Measurements from ENCODE around the gene SLIT2.

SLIT2 gene

DNA sequence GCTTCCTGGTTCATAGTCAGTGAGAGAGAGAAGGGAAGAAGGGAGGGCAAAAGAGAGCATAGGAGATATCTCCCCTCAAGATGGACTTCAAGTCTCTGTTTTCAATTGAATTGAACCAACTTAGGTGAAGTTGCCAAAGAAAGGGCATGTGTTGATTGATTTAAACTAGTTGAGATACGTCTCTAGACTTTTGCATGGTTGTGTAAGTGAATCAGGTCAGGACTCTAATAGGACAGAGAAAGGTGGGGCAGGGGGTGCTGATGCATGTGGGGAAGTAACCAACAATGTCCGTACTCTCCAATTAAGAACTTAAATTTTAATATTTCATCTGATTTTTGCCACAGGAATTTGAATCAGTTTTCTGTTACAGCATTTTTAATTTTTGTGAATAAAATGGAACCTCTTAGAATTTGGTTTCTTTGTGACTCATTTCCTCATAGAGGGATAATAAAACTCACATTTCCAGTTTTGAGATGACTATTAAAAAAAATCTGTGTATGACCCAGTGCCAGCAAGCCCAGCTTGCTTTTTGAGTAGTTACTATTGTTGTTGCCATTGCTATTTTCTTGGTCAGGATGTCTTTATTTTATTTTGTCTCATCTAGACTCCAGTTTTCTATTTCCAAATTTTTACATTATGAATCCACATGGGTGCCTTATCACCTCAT, 37.3 kb downstream of the SLIT2 start:
- WGBS, 2 donors (ENCODE audit: extremely low coverage in 2 of 2, insufficient read length in 2 of 2, insufficient replicate concordance in 1 of 2), result no CpG with 5 or more reads among the region's 2 CpGs

DNA sequence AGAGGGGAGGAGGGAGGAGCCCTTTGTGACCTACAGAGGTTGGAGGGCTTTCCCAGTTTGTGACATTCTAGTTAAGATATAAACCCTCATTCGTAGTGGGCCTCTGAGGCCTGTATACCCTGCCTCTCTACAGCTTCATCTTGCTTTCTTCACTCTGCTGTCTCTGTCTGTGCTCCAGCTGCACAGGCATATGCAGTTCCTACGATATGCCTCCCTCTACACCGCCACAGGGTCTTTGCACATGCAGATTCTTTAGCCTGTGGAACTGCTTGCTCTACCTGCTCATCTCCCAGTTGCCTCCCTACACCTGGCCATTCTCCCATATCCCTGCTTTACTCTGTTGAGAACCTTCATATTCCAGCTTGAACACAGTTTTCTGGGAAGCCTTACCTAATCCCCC, 38.1 kb downstream of the SLIT2 start:
- H3K14ac ChIP-seq (ENCODE audit: low read length), result no peak overlapping the region
- H3K9ac ChIP-seq (ENCODE audit: low read depth, low read length, poor library complexity), result no peak overlapping the region
- peaks cover 0 to 2% of the 10 kb centered on the region in 2 donors for H3K9me3 ChIP-seq (replicated peaks in 1 of 2; ENCODE audit: control insufficient read depth in 2 of 2, insufficient read depth in 1 of 2, low read depth in 1 of 2, low read length in 2 of 2)
- no peak overlapping the region for H3K18ac ChIP-seq (ENCODE audit: low read length)
- no CpG with 5 or more reads among the region's 3 CpGs for WGBS, 2 donors (ENCODE audit: extremely low coverage in 2 of 2, insufficient read length in 2 of 2, insufficient replicate concordance in 1 of 2)
- no peak overlapping the region for H3K23ac ChIP-seq (ENCODE audit: low read depth, low read length, poor library complexity)
- no peak overlapping the region for H2BK5ac ChIP-seq (ENCODE audit: low read length)
- H2AK5ac ChIP-seq (ENCODE audit: low read depth, low read length), result no peak overlapping the region
- H2BK12ac ChIP-seq (ENCODE audit: low read length), result no peak overlapping the region
- peaks cover 0 to 3% of the 10 kb centered on the region in 2 donors for H3K4me1 ChIP-seq (ENCODE audit: control insufficient read depth in 2 of 2, insufficient read depth in 1 of 2, low read depth in 1 of 2, low read length in 2 of 2)
- H3K4me2 ChIP-seq (ENCODE audit: insufficient read depth, low read length, poor library complexity, severe bottlenecking), result no peak overlapping the region
- peaks cover 0 to 29% of the 10 kb centered on the region in 2 donors for H3K36me3 ChIP-seq (replicated peaks in 1 of 2; ENCODE audit: control insufficient read depth in 2 of 2, insufficient read depth in 2 of 2, low read length in 2 of 2)
- no peaks in the 10 kb centered on the region for H3K79me1 ChIP-seq (ENCODE audit: low read depth, low read length)
- H3K4me3 ChIP-seq (ENCODE audit: low read length in 2 of 2), result peak overlapping the region in 1 of 2 donors; percentile 40
- no peaks in the 10 kb centered on the region for H3K27me3 ChIP-seq (ENCODE audit: control insufficient read depth in 3 of 3, insufficient read depth in 3 of 3, low read depth in 1 of 3, low read length in 3 of 3)
- no peak overlapping the region for H2BK120ac ChIP-seq (ENCODE audit: low read depth, low read length)
- H2AFZ ChIP-seq (ENCODE audit: low read length), result no peak overlapping the region
- no peak overlapping the region for H4K8ac ChIP-seq (ENCODE audit: low read depth, low read length)
- H3K4ac ChIP-seq (ENCODE audit: low read length), result no peak overlapping the region
- H4K91ac ChIP-seq (ENCODE audit: low read depth, low read length, poor library complexity), result no peak overlapping the region
- no peak for DNase-seq (ENCODE audit: low spot score)
- no peak overlapping the region for H3K27ac ChIP-seq (replicated peaks; ENCODE audit: low read length)
- H2BK15ac ChIP-seq (ENCODE audit: low read length), result no peak overlapping the region

More for the DNA sequence above, 37.3 kb downstream of the SLIT2 start:
- H2AK5ac ChIP-seq (ENCODE audit: low read depth, low read length), result no peak overlapping the region
- H2BK15ac ChIP-seq (ENCODE audit: low read length), result no peak overlapping the region
- no peak overlapping the region for H3K18ac ChIP-seq (ENCODE audit: low read length)
- H2AFZ ChIP-seq (ENCODE audit: low read length), result no peak overlapping the region
- DNase-seq (ENCODE audit: low spot score), result no peak
- H2BK5ac ChIP-seq (ENCODE audit: low read length), result no peak overlapping the region
- no peaks in the 10 kb centered on the region for H3K27me3 ChIP-seq (ENCODE audit: control insufficient read depth in 3 of 3, insufficient read depth in 3 of 3, low read depth in 1 of 3, low read length in 3 of 3)
- H3K27ac ChIP-seq (replicated peaks; ENCODE audit: low read length), result no peak overlapping the region
- H3K9ac ChIP-seq (ENCODE audit: low read depth, low read length, poor library complexity), result no peak overlapping the region
- H3K4me1 ChIP-seq (ENCODE audit: control insufficient read depth in 2 of 2, insufficient read depth in 1 of 2, low read depth in 1 of 2, low read length in 2 of 2), result peaks cover under 1 to 9% of the 10 kb centered on the region in 2 donors
- no peak overlapping the region for H3K4me3 ChIP-seq (ENCODE audit: low read length in 2 of 2)
- H2BK120ac ChIP-seq (ENCODE audit: low read depth, low read length), result no peak overlapping the region
- H2BK12ac ChIP-seq (ENCODE audit: low read length), result no peak overlapping the region
- H3K79me1 ChIP-seq (ENCODE audit: low read depth, low read length), result no peaks in the 10 kb centered on the region
- H3K4me2 ChIP-seq (ENCODE audit: insufficient read depth, low read length, poor library complexity, severe bottlenecking), result no peak overlapping the region
- no peak overlapping the region for H3K14ac ChIP-seq (ENCODE audit: low read length)
- H3K23ac ChIP-seq (ENCODE audit: low read depth, low read length, poor library complexity), result no peak overlapping the region
- peaks cover 0 to 21% of the 10 kb centered on the region in 2 donors for H3K36me3 ChIP-seq (replicated peaks in 1 of 2; ENCODE audit: control insufficient read depth in 2 of 2, insufficient read depth in 2 of 2, low read length in 2 of 2)
- no peak overlapping the region for H3K4ac ChIP-seq (ENCODE audit: low read length)
- no peak overlapping the region for H4K91ac ChIP-seq (ENCODE audit: low read depth, low read length, poor library complexity)
- H4K8ac ChIP-seq (ENCODE audit: low read depth, low read length), result no peak overlapping the region
- H3K9me3 ChIP-seq (replicated peaks in 1 of 2; ENCODE audit: control insufficient read depth in 2 of 2, insufficient read depth in 1 of 2, low read depth in 1 of 2, low read length in 2 of 2), result peaks cover 0 to 2% of the 10 kb centered on the region in 2 donors

GRCh38 chr4:20292739-20293138, 41.0 kb downstream of the SLIT2 start:
- Histone ChIP-seq H3K23ac (ENCODE audit: low read depth, low read length, poor library complexity) (no peak overlapping the region), H2BK15ac (ENCODE audit: low read length) (no peak overlapping the region), H3K14ac (ENCODE audit: low read length) (no peak overlapping the region), H4K91ac (ENCODE audit: low read depth, low read length, poor library complexity) (no peak overlapping the region), H3K4ac (ENCODE audit: low read length) (no peak overlapping the region), H2AFZ (ENCODE audit: low read length) (no peak overlapping the region), H2BK120ac (ENCODE audit: low read depth, low read length) (no peak overlapping the region), H3K4me1 (ENCODE audit: control insufficient read depth in 2 of 2, insufficient read depth in 1 of 2, low read depth in 1 of 2, low read length in 2 of 2) (no peaks in the 10 kb centered on the region), H2BK5ac (ENCODE audit: low read length) (no peak overlapping the region), H2BK12ac (ENCODE audit: low read length) (no peak overlapping the region), H3K4me2 (ENCODE audit: insufficient read depth, low read length, poor library complexity, severe bottlenecking) (no peak overlapping the region), H3K9me3 (replicated peaks in 1 of 2; ENCODE audit: control insufficient read depth in 2 of 2, insufficient read depth in 1 of 2, low read depth in 1 of 2, low read length in 2 of 2) (peaks cover 0 to 2% of the 10 kb centered on the region in 2 donors), H3K36me3 (replicated peaks in 1 of 2; ENCODE audit: control insufficient read depth in 2 of 2, insufficient read depth in 2 of 2, low read length in 2 of 2) (peaks cover 0 to 22% of the 10 kb centered on the region in 2 donors), H4K8ac (ENCODE audit: low read depth, low read length) (no peak overlapping the region), H3K4me3 (ENCODE audit: low read length in 2 of 2) (no peak overlapping the region), H2AK5ac (ENCODE audit: low read depth, low read length) (no peak overlapping the region), H3K27me3 (ENCODE audit: control insufficient read depth in 3 of 3, insufficient read depth in 3 of 3, low read depth in 1 of 3, low read length in 3 of 3) (no peaks in the 10 kb centered on the region), H3K27ac (replicated peaks; ENCODE audit: low read length) (no peak overlapping the region), H3K79me1 (ENCODE audit: low read depth, low read length) (no peaks in the 10 kb centered on the region), H3K9ac (ENCODE audit: low read depth, low read length, poor library complexity) (no peak overlapping the region), H3K18ac (ENCODE audit: low read length) (no peak overlapping the region)
- DNase-seq (ENCODE audit: low spot score), result no peak
- WGBS, 2 donors (ENCODE audit: extremely low coverage in 2 of 2, insufficient read length in 2 of 2, insufficient replicate concordance in 1 of 2), result no CpG with 5 or more reads among the region's 3 CpGs

DNA sequence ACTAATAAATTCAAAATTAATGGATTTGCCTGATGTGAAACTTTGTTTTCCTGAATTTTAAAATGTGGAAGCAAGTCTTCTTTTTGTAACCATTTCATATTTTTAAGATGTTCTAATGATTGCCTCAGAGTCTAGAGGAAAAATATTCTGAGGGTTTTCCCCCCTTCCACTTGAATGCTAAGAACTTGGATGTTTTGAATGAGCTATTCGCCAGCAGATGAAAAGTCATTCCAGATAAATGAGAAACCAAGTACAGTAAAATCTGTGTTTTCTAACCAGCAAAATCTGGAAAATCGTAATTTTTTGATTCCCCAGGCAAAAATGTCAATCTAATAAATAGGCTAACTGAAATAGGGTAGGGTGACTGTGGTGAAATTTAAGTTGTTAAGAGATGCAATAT, 45.6 kb downstream of the SLIT2 start:
- H2BK5ac ChIP-seq (ENCODE audit: low read length), result no peak overlapping the region
- H3K9me3 ChIP-seq (replicated peaks in 1 of 2; ENCODE audit: control insufficient read depth in 2 of 2, insufficient read depth in 1 of 2, low read depth in 1 of 2, low read length in 2 of 2), result no peaks in the 10 kb centered on the region
- no peak overlapping the region for H3K14ac ChIP-seq (ENCODE audit: low read length)
- H3K18ac ChIP-seq (ENCODE audit: low read length), result no peak overlapping the region
- no peak overlapping the region for H3K27ac ChIP-seq (replicated peaks; ENCODE audit: low read length)
- no peak overlapping the region for H2AFZ ChIP-seq (ENCODE audit: low read length)
- no peak overlapping the region for H2BK120ac ChIP-seq (ENCODE audit: low read depth, low read length)
- H3K4me1 ChIP-seq (ENCODE audit: control insufficient read depth in 2 of 2, insufficient read depth in 1 of 2, low read depth in 1 of 2, low read length in 2 of 2), result no peaks in the 10 kb centered on the region
- H2BK15ac ChIP-seq (ENCODE audit: low read length), result no peak overlapping the region
- no peak for DNase-seq (ENCODE audit: low spot score)
- H2BK12ac ChIP-seq (ENCODE audit: low read length), result no peak overlapping the region
- no peak overlapping the region for H3K23ac ChIP-seq (ENCODE audit: low read depth, low read length, poor library complexity)
- H3K4me3 ChIP-seq (ENCODE audit: low read length in 2 of 2), result no peak overlapping the region
- H4K91ac ChIP-seq (ENCODE audit: low read depth, low read length, poor library complexity), result no peak overlapping the region
- no peaks in the 10 kb centered on the region for H3K79me1 ChIP-seq (ENCODE audit: low read depth, low read length)
- no peaks in the 10 kb centered on the region for H3K27me3 ChIP-seq (ENCODE audit: control insufficient read depth in 3 of 3, insufficient read depth in 3 of 3, low read depth in 1 of 3, low read length in 3 of 3)
- no peak overlapping the region for H3K4ac ChIP-seq (ENCODE audit: low read length)
- H3K36me3 ChIP-seq (replicated peaks in 1 of 2; ENCODE audit: control insufficient read depth in 2 of 2, insufficient read depth in 2 of 2, low read length in 2 of 2), result peaks cover 0 to 11% of the 10 kb centered on the region in 2 donors
- WGBS, 2 donors (ENCODE audit: extremely low coverage in 2 of 2, insufficient read length in 2 of 2, insufficient replicate concordance in 1 of 2), result no CpG with 5 or more reads among the region's 2 CpGs
- H3K9ac ChIP-seq (ENCODE audit: low read depth, low read length, poor library complexity), result no peak overlapping the region
- H3K4me2 ChIP-seq (ENCODE audit: insufficient read depth, low read length, poor library complexity, severe bottlenecking), result no peak overlapping the region
- H4K8ac ChIP-seq (ENCODE audit: low read depth, low read length), result no peak overlapping the region
- no peak overlapping the region for H2AK5ac ChIP-seq (ENCODE audit: low read depth, low read length)

All from neuronal stem cell (in vitro differentiated cells).